HG03025 (cell line): Measurements from ENCODE around the gene EDIL3.
"Not testable (repeated sequence)": the region's sequence is repeated elsewhere in the genome, so short reads cannot be mapped to it uniquely, and the experiment has no call there.

Experiments used
- ATAC-seq: cut with Tn5 transposase; IDR thresholded peaks from one replicate; pipeline ENCODE4 v1.9.1; 2021; ENCODE audit warnings: mild to moderate bottlenecking, moderate library complexity; ENCODE audit not compliant: unreplicated experiment, low FRiP score

The EDIL3 gene

DNA sequence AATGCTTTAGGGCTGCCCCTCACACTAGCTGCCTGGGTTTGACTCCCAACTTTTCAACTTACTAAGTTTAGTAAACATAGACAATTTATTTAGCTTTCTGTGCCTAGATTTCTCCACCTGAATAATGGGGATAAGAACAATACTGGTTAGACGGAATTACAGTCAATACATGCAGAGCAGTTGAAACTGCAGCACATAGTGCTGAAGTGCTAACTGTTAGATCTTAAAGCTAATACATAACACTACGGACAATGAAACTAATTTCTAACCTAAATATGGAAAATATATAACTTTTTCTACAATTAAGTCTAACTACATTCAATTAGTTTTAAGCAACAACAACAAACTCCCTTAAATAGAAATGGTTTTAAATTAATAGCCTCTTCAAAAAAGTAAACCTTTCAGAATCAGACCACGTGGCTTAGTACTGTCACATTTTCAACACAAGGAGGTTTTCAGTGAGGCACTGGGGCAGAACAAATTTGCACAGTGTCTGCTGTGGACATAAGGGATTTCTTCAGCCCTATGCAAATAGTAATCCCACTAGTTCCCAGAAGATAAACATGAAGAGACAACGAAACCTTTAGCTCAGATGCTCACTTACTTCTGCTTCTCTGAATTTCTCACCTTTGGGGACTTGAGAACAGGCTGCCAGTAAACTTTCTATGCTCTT is 293.4 kb downstream of the EDIL3 start:
- no peak for ATAC-seq

DNA sequence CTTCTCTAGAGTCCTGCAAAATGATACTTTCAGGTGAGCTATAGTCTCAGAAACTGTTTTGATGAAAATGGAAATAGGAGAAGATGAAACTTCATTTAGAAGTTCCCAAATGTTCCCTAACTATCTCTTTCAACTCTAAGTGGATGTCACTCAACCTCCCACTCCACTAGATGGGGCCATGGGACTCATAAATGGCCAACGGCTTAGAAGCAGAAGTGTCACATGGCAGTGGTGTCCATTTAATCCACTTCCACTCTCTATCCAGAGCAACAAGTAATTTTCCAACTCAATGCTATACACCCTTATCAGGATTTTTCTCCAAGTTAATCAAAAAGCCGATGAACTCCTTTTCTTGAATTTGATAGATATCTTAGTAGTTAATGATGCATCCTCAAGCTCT is 295.7 kb downstream of the EDIL3 start:
- ATAC-seq: no peak

DNA sequence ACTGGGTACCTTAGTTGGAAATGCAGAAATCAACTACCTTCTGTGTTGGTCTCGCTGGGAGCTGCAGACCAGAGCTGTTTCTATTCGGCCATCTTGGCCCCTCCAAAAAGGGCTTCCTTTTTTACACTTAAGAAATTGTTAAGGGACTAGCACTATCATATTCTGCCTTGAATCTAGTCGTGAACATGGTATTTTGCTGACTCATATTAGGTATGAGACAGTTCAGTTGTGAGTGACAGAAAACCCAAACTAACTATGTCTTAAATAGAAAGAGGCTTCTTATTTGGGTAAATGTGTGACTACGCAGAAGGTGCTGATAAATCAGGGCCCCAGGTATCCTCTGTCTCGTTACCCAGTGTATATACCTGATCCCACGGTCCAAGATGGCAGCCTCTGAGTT is 298.2 kb downstream of the EDIL3 start:
- no peak for ATAC-seq

DNA sequence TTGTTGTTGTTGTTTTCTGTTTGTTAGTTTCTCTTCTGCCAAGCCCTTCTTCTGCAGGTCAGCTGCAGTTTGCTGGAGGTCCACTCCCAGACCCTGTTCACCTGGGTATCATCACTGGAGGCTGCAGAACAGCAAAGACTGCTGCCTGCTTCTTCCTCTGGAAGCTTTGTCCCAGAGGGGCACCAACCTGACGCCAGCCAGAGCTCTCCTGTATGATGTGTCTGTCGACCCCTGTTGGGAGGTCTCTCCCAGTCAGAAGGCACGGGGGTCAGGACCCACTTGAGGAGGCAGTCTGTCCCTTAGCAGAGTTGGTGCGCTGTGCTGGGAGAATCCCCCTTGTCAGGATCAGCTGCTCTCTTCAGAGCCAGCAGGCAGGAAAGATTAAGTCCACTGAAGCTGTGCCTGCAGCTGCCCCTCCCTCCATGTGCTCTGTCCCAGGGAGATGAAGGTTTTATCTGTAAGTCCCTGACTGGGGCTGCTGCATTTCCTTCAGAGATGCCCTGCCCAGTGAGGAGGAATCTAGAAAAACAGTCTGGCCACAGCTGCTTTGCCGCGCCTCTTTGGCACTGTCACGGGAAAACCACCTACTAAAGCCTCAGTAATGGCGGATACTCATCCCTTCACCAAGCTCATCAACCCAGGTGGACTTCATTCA is 299.2 kb downstream of the EDIL3 start:
- no peak for ATAC-seq

DNA sequence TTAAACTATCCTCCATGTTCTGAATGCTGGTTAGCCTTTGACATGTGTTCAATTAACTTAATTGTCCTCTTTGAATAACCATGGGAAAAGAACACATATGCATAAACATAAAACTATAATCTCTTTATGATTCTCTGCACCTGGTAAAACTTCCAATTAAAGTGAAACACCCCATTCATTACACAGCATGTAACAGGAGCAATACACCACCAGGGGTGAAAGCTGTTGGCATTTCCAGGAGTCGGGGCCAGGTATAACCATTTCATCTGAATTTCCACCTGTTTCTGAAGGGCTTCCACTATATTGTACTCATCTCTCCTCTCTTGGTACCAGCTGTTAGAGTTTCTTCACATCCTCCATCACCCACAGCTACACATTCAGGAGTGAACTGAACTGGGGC is 303.8 kb downstream of the EDIL3 start:
- ATAC-seq: no peak

DNA sequence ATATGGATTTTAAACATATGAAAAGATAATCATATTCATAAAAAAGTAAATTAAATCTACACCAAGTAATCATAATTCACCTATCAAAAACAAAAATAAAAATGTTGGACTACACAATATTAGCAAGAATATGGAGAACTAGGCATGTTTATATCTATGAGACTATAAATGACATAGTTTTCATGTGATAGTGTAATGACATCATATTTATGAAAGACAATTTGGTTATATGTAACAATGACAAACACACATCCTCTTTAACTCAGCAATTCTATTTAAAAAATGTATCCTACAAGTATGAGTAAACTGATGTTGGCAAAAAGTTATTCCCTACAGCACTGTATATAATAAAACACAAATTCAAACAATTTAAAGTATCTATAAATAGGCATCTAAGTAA is 312.3 kb downstream of the EDIL3 start:
- no peak for ATAC-seq

DNA sequence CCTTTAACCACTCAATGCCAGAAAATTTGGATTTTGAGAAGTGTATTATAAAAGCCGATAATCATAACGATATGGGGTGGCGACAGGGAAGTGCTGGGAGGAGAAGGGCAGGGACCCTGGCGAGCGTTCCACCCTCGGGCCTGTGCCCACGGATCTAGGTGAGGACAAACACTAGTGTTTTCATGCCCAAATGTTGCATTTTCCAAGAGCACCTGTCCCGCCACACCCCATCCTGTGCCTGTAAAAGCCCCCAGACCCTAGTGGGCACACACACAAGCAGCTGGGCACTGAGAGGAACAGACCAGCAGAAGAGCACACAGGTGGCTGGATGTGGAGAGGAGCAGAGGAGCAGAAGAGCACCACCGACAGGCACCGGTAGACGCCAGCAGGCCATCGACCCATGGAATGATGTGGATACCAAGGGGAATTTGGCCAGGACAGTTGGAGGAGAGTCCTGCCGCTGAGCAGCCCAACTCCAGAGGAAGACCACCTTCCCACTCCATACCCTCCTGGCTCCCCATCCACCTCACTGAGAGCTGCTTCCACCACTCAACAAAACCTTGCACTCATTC is 315.0 kb downstream of the EDIL3 start:
- no peak for ATAC-seq

DNA sequence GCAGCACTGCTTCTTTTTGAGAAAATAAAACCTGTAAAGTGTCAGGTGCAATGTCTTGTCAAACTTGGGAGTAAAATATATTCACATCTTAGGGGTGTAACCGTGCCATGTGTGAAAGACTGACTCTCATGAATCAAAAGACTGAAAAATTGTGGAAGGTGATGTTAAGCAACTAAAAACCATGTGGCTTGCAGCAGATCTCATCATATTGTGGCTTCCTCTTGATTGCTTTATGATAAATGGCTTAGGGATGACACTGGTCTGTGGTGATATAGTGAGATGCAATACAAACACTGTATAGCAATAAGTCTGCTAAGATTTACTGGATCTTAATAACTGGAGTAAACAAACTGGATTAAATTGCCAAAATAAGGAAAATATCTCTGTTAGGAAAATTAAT is 321.6 kb downstream of the EDIL3 start:
- ATAC-seq: no peak

DNA sequence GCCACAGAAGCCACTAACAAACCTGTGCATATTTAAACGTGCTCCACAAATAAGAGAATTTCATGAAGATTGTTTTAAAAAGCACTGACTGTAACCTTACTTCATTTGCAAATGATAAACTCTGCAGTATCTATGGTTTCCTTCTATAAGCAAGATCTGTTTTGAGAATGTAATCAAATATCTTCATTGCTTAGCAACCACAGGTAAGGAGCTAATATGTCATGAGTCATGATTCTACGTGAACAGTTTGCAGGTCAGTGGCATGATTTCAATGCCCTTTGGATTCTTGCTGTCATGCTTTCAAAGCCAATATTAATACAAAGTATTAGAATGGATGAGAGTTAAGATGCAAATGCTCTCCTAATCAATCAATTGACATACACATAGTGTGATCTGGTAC is 325.0 kb downstream of the EDIL3 start:
- ATAC-seq: no peak

DNA sequence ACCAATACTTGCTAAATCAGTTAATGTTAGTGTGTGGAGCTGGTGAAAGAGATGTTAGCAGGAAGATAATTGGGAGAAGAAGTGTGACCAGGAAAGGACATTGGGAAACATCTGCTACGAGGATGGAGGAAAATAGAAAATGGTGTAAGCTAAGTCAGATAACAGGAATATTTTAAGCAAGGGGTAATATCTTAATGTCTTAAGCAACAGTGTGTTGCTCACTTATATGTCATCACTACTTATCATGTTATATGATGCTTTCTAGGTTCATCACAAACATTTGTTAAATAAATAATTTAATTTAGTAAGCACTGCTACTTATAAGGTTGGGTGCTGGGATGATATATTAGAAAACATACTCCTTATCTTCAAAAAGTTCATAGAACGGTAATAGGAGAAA is 326.1 kb downstream of the EDIL3 start:
- no peak for ATAC-seq

DNA sequence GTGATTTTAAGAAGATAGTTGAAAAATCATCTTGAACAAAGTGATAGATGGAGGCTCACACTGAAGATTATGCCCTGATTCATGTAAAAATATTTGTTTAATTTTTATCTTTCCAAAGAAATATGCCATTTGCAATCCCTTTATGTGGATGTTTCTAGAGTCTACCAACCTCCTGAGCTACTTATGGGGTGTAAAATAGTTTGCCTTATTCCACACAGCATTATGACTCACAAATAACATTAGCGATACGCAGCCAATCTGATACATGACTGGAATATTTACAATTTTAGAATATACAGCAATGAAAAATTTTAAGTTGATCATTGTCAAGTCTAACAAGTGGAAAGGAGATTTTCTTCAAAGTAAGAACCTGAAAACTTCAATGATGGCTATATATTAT is 327.5 kb downstream of the EDIL3 start:
- no peak for ATAC-seq

DNA sequence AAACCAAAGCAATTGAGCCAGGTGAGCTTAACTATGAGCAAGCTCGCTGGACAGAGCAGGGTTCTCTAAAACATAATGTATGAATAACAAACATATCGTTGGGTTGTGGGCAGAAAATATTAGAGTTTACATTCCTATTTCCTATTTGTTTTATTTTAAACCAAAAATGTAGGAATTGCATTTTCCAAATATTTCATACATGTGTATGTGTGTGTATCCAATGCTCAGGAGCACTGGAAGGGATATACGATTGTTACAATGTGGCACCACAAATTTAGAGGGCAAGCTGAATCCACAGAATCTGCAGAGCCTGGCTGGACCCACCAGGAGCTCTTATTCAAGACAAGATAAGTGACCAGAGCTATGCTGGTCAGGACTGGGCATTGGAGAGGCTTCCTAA is 338.7 kb downstream of the EDIL3 start:
- no peak for ATAC-seq

DNA sequence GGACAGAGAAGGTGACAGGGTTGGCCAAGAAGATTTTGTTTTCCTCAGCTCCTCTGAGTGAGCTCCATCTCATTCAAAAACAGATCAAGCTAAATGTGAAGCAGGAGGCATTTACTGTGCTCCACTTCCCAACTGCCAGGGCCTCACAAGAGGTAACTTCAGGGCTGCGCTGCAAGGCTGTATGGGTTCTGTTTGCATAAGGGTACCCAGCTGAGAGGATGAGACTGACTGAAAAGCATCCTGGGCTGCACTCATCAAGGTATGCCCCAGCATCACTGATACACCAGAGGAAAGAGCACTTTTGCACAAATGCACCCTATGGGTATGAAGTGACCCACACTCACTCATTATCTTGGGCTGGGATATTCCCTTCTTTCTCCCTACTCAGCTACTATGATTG is 347.8 kb downstream of the EDIL3 start:
- no peak for ATAC-seq

DNA sequence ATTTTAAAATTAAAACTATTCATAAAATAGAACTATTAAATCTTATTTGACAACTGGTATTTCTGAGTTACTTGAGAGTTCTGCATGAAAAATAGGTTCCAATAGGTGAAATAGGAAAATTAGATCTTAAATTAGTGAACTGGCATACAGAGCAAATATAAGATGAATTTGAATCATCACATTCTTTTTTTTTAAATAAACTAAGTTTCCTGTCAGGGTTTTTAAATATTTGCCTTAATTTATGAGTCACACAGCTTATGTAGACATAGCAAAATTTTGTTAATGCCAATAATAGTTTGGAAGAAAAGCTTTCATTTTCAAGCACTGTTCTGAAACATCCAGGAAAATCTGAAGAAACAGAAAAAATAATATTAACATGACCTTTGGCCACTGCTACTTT is 352.4 kb downstream of the EDIL3 start:
- no peak for ATAC-seq

DNA sequence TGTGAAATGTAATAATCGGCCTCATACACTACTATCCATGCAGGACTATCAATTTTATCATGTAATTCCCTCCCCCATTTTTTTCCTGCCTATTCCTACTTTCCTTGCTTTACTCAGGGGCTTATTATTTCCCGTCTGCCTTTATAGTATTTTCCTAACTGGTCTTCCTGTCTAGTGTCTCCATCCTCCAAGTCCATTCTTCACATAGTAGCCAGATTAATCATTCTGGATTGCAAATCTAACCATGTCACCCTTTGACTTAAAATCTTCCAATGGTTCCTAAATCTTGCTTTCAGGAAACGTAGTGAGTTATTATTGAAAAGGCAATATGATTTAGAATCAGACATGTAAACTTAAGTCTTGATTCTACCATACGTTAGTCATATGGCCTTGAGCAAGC is 356.6 kb downstream of the EDIL3 start:
- no peak for ATAC-seq

DNA sequence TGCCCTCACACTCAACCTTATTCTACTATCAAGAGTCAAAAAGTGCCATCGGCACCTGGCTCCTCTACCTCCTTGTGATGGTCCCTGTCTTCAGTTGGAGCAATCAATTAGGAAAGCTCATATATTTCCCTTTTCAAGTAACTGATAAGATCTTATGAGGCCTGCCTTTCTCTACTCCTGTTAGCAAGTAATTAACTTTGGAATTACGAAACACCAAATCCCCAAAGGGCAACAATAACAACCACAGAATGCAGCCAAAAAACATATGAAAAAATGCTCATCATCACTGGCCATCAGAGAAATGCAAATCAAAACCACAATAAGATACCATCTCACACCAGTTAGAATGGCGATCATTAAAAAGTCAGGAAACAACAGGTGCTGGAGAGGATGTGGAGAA is 366.2 kb downstream of the EDIL3 start:
- not testable (repeated sequence) for ATAC-seq

DNA sequence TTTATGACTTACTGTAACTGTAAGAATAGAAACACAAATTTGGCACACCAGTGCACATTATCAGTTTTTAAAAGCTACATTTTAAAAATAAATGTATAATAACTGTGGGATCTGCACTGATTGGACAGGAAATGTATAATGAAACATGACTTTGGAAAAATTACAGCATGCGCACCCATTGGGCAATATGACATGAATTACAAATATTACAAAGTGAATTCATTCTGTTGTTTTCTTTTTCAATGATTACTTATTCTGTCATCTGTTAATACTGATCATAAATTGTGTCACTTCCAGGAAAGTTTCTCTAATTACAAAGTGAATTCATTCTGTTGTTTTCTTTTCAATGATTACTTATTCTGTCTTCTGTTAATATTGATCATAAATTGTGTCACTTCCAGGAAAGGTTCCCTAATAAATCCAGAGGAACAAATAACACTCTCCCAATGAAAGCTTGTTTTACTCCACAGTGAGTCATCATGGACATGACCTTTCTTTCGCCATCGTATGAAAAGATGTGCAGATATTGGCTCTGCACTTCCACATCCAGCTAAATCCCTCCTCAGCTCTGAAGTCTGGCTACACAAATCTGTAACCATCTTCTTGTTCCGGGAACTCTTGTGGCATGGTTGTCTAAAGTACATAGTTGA is 367.0 kb downstream of the EDIL3 start:
- no peak for ATAC-seq

DNA sequence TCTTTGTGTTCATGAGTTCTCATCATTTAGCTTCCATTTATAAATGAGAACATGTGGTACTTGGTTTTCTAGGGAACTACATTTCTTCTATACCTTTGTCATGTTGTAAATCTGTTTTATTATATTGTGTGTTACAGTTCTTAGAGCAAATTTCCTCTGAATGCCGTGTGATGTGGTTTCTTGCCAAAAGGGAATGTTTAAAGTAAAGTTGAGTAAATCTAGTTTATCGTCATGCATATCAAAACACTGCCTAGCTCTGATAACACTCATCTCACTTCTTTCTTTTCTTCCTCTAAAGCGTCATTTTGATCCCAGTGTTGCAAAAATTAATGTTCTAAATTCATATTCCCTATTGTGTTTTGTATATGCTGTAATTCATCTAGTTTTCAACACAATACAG is 368.6 kb downstream of the EDIL3 start:
- no peak for ATAC-seq

DNA sequence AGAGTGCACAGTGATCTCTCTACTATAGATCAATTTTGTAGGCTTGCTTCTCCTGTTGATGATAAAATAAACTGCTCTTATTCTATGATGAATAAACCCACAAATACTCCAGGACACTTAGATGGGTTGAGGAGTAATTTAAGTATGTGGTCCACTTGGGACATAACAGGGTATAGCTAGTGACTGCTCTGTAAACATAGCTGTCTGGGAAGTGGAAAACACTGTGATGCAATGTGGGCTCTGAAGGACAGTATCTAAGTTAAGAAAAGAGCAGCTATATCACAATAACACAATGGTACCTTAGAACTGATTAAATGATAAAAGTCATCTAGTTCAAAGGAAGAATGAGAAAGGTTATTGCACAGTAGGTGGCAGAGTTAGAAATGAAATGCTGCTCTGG is 369.7 kb downstream of the EDIL3 start:
- ATAC-seq: no peak

DNA sequence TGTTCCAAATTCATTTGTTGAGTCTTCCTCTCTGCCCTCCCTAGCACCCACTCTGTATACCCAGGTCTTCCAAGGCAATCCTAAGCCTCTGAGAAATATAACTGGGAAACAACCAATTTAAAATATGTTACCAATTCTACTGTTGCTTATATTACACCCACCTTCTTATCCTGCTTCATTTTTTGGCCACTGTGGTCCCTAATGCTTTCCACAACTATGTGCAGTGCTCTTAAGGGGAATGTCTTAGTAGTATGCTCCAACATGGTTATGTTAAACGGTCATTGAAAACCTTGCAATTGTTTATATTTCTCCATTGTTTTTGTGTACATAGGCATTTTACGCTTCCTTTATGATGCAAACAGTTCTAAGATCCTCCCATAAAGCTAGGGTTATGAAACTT is 390.9 kb downstream of the EDIL3 start:
- no peak for ATAC-seq

DNA sequence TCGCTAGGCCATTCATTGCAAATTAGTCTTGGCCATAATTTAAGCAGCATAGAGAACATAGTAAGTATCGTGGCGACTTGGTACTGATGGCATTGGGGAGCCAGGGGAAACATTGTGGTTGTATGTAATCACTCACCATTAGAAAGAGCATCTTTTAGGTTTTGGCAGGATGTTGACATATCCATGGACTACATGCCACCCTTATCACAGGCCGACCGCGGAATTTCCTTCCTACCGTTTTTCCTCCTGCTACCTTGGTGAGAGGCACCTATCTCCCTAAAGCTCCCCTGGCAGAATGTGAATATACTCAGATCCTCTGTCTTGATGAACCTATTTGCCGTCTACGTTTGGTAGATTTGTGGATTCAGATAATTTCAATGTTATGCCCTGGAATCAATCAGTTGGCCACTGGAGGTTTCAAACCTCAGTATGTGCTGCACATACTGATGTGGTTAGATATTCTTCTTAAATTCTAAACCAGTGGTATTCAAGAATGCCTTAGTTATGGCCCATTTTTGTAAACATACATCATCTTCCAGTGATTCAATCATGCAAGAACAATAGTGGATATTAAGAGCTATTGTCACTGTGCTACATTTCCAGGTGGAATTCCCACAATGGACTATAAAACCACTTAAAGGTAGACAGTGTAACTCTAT is 393.0 kb downstream of the EDIL3 start:
- no peak for ATAC-seq
